ENCODE results near the gene CEPT1. TPM values are rescaled to one million over a fixed set of nuclear protein-coding genes. Genes with fewer than 3 reads are reported as not detected.

Gene CEPT1
- total and polyA plus RNA-seq, 2 of the 13 experiments (the other 11 are each of a cell fraction or from before 2014, with no cell fraction given) = 35.7 to 48.2 TPM

DNA sequence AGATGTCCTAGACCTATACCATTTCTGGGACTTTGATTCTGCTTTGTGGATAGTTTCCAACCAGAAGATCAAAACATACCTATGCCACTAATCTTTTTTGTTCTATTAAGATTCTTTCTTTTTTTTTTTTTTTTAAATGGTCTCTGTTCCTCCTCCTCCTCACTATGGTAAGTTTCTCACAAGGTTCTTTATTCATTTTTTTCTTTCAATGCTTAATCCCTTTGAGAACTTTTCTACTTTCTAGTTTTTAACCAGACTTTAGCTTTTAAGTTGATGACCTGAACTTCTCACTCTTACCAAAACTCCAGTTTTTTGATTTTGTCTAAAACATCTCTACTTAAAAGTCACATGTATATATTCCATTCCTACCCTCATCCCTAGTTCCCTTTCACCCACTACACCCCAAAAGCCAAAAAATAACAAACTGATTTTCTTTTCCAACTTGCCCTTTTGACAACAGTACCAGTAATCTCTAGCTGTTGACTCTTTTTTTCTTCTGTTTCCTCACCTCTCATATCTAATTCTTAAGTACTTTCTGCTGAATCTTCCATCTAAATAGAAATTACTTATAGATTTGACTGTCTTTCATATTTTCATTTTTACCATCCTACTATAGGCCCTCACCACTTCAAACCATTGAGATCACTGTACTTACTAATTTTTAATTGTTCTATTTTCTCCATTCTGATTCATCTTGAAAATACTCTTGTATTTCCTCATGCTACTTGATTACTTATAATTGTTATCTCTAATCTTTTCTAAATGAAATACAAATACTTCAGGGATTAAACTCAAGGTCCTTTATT is 6.1 kb downstream of the CEPT1 start:
- in situ Hi-C loops (cut with HindIII; ENCODE audit: extremely low pct_ligation_motif_present, low pct_unique_long_range_greater_than_20kb) = no loop called here
- no peak for FAIRE-seq
- peaks cover 49% of the 10 kb centered on the region for H3K4me1 ChIP-seq (ENCODE audit: insufficient read depth, low read length)
- H3K4me2 ChIP-seq (ENCODE audit: low read depth, low read length) = peak overlapping the region; percentile 51; the same call in 1 of the 2 replicates
- H3K9me3 ChIP-seq (ENCODE audit: low read length) = no peaks in the 10 kb centered on the region
- intact Hi-C loops (cut with micrococcal nuclease; ENCODE audit: unreplicated experiment) = loop anchor here (10.0 kb wide), 1 partner anchor 189 kb away; no protein-coding TSS in a partner anchor
- peak overlapping the region; percentile 21 for H3K27ac ChIP-seq (ENCODE audit: extremely low read length, insufficient read depth, low read length)
- ChIA-PET CTCF (ENCODE audit: low intra/inter-chr PET ratio, low total read pairs) (interaction anchor here (0.6 kb wide), 1 partner anchor 188 kb away, joined by 3 read pairs; no protein-coding TSS in a partner anchor), POLR2A (no interaction called here)
- peaks cover 8% of the 10 kb centered on the region; the same call in 1 of the 2 replicates for H4K20me1 ChIP-seq (ENCODE audit: insufficient read depth, low read length)
- H3K4me3 ChIP-seq (replicated peaks in 1 of 3; ENCODE audit: insufficient read depth in 1 of 3, low read depth in 2 of 3, low read length in 3 of 3) = no peak overlapping the region
- no peak for DNase-seq (ENCODE audit: low spot score)
- peaks cover 77% of the 10 kb centered on the region for H3K79me2 ChIP-seq (ENCODE audit: insufficient read depth, low read length)
- TF ChIP-seq NFYB (CRISPR knock-in tag; IDR thresholded peaks at IDR 0.05) = no peak
- no peak for TF ChIP-seq ZNF124 (CRISPR knock-in tag; IDR thresholded peaks at IDR 0.05)
- TF ChIP-seq AGO1 (IDR thresholded peaks at IDR 0.05; ENCODE audit: low read depth, low read length, poor library complexity, severe bottlenecking) = no peak
- TF ChIP-seq SNRNP70 (IDR thresholded peaks at IDR 0.05; ENCODE audit: low read depth, low read length) = no peak
- TF ChIP-seq ZKSCAN8 (CRISPR knock-in tag; IDR thresholded peaks at IDR 0.05; ENCODE audit: borderline replicate concordance) = no peak
- no peak for TF ChIP-seq TBX2 (CRISPR knock-in tag; IDR thresholded peaks at IDR 0.05; ENCODE audit: borderline replicate concordance)
- TF ChIP-seq ZNF530 (CRISPR knock-in tag; IDR thresholded peaks at IDR 0.05; ENCODE audit: low read depth) = no peak
- TF ChIP-seq ZBTB8A (CRISPR knock-in tag; IDR thresholded peaks at IDR 0.05; ENCODE audit: borderline replicate concordance, low read depth) = no peak
- TF ChIP-seq, protein P1, sequence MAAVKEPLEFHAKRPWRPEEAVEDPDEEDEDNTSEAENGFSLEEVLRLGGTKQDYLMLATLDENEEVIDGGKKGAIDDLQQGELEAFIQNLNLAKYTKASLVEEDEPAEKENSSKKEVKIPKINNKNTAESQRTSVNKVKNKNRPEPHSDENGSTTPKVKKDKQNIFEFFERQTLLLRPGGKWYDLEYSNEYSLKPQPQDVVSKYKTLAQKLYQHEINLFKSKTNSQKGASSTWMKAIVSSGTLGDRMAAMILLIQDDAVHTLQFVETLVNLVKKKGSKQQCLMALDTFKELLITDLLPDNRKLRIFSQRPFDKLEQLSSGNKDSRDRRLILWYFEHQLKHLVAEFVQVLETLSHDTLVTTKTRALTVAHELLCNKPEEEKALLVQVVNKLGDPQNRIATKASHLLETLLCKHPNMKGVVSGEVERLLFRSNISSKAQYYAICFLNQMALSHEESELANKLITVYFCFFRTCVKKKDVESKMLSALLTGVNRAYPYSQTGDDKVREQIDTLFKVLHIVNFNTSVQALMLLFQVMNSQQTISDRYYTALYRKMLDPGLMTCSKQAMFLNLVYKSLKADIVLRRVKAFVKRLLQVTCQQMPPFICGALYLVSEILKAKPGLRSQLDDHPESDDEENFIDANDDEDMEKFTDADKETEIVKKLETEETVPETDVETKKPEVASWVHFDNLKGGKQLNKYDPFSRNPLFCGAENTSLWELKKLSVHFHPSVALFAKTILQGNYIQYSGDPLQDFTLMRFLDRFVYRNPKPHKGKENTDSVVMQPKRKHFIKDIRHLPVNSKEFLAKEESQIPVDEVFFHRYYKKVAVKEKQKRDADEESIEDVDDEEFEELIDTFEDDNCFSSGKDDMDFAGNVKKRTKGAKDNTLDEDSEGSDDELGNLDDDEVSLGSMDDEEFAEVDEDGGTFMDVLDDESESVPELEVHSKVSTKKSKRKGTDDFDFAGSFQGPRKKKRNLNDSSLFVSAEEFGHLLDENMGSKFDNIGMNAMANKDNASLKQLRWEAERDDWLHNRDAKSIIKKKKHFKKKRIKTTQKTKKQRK (IDR thresholded peaks at IDR 0.05; ENCODE audit: low read length) = no peak
- no peak for TF ChIP-seq NR3C1 (CRISPR knock-in tag; IDR thresholded peaks at IDR 0.05)
- no peak for TF ChIP-seq GABPB1 (CRISPR knock-in tag; IDR thresholded peaks at IDR 0.05)
- TF ChIP-seq CAMTA2 (CRISPR knock-in tag; IDR thresholded peaks at IDR 0.05; ENCODE audit: borderline replicate concordance) = no peak
- TF ChIP-seq ZBED4 (CRISPR knock-in tag; IDR thresholded peaks at IDR 0.05; ENCODE audit: borderline replicate concordance) = no peak
- no peaks in the 10 kb centered on the region for H3K27me3 ChIP-seq (ENCODE audit: control insufficient read depth in 1 of 2, insufficient read depth in 2 of 2, low read length in 2 of 2)
- BruUV-seq (replicated peaks) = no TSS peak
- H2AFZ ChIP-seq (ENCODE audit: low read length) = no peak overlapping the region
- H3K9ac ChIP-seq (ENCODE audit: insufficient read depth, low read depth, low read length) = no peak overlapping the region
- peaks cover 7 to 28% of the 10 kb centered on the region in 2 experiments for H3K36me3 ChIP-seq (replicated peaks in 1 of 2; ENCODE audit: control insufficient read depth in 1 of 2, insufficient read depth in 2 of 2, low read length in 2 of 2)
- ATAC-seq = no peak

Data from HepG2 (cell line).